Measurements from ENCODE around the gene GOLGA6A.
"Not testable (repeated sequence)": the region's sequence is repeated elsewhere in the genome, so short reads cannot be mapped to it uniquely, and the experiment has no call there.

Gene GOLGA6A

GRCh38 chr15:74094567-74094966 is 12.2 kb upstream of the GOLGA6A start:
- not testable (repeated sequence) for H3K4me3 ChIP-seq (replicated peaks in 1 of 2; ENCODE audit: low read depth in 2 of 2, low read length in 2 of 2); DNase-seq (ENCODE audit: low read depth in 2 of 2)

- H3K4me3 ChIP-seq (replicated peaks in 1 of 2; ENCODE audit: low read depth in 2 of 2, low read length in 2 of 2); DNase-seq (ENCODE audit: low read depth in 2 of 2): not testable (repeated sequence)
Observed at GRCh38 chr15:74075781-74076180, 6.6 kb downstream of the GOLGA6A start.

GRCh38 chr15:74072614-74073337 is 9.6 kb downstream of the GOLGA6A start:
- not testable (repeated sequence) for H3K4me3 ChIP-seq (replicated peaks in 1 of 2; ENCODE audit: low read depth in 2 of 2, low read length in 2 of 2); DNase-seq (ENCODE audit: low read depth in 2 of 2)

GRCh38 chr15:74072132-74072531 is 10.2 kb downstream of the GOLGA6A start:
- H3K4me3 ChIP-seq (replicated peaks in 1 of 2; ENCODE audit: low read depth in 2 of 2, low read length in 2 of 2); DNase-seq (ENCODE audit: low read depth in 2 of 2): not testable (repeated sequence)

DNA sequence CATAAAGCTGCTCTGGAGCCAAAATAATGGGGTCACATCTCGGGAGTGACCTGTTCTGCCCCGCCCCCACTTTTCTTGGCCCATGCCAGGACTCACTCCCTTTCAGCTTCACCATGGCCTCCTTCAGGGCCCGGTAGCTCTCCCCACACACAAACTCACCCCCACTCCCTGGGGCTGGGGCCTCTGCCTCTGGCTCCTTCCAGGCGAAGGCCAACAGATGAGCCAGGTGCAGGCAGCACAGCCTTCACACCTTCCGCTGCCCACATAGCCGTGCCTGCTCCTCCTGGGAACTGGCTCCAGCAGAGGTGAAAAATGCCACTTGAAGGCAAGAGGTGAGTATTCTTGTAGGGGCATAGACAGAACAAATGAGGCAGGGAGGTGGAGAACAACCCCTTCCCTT is 10.7 kb downstream of the GOLGA6A start:
- not testable (repeated sequence) for H3K4me3 ChIP-seq (replicated peaks in 1 of 2; ENCODE audit: low read depth in 2 of 2, low read length in 2 of 2); DNase-seq (ENCODE audit: low read depth in 2 of 2)

DNA sequence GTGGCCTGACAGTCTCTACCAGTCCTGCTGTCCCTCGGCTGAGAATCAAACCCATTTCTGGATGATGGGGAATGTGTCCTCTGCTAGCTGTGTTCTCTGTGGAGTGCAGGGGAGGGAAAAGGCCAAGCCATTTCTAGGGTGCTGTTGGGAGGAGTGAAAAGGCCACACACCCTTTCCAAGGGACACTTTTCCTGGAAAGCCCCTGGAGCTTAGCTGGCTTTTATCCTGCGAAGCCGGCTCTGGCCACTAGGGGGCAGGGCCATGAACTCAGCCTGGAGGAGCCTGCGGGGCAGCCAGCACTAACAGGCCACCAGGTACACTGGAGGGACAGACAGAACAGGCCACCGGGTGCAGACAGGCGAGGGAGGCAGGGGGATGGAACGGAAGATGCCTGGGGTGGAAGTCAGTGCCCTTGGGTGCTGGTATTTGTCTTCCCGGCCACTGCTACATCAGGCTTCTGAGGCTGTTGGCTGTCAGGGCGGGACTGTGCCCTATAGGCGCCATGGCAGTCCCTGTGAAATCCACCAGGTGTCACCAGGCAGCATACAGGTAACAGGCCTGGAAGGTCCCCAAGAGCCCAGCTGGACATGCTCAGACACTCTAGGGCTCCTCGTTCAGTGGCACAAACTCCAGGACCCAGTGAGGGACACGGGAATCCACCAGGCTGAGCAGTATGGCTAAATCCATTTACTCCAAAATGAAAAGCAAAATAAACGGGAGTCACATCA is 16.5 kb downstream of the GOLGA6A start:
- TF ChIP-seq, protein P1, sequence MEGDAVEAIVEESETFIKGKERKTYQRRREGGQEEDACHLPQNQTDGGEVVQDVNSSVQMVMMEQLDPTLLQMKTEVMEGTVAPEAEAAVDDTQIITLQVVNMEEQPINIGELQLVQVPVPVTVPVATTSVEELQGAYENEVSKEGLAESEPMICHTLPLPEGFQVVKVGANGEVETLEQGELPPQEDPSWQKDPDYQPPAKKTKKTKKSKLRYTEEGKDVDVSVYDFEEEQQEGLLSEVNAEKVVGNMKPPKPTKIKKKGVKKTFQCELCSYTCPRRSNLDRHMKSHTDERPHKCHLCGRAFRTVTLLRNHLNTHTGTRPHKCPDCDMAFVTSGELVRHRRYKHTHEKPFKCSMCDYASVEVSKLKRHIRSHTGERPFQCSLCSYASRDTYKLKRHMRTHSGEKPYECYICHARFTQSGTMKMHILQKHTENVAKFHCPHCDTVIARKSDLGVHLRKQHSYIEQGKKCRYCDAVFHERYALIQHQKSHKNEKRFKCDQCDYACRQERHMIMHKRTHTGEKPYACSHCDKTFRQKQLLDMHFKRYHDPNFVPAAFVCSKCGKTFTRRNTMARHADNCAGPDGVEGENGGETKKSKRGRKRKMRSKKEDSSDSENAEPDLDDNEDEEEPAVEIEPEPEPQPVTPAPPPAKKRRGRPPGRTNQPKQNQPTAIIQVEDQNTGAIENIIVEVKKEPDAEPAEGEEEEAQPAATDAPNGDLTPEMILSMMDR (IDR thresholded peaks at IDR 0.05; ENCODE audit: low read depth, low read length): peak; percentile 17
- not testable (repeated sequence) for DNase-seq (ENCODE audit: low read depth in 2 of 2); H3K4me3 ChIP-seq (replicated peaks in 1 of 2; ENCODE audit: low read depth in 2 of 2, low read length in 2 of 2)

DNA sequence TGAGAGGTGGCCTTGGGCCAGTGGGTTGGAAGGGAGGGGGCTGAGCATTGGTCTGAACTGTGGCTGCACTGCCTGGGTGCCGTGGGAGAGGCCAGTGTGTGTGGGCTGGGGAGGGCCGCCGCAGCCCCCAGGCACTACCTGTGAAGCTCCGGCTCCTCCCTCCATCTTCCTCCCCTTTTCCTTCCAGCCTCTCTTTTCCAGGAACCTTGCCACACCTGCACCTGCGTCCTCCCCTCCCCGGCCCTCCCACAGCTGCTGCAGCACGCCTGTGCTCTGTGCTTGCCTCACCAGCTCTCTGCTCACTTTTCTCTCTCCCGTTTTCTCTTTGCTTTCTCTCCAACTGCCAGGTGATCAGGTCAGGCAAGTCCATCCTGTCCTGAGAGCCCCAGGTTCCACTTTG is 17.5 kb downstream of the GOLGA6A start:
- DNase-seq (ENCODE audit: low read depth in 2 of 2); H3K4me3 ChIP-seq (replicated peaks in 1 of 2; ENCODE audit: low read depth in 2 of 2, low read length in 2 of 2): not testable (repeated sequence)

DNA sequence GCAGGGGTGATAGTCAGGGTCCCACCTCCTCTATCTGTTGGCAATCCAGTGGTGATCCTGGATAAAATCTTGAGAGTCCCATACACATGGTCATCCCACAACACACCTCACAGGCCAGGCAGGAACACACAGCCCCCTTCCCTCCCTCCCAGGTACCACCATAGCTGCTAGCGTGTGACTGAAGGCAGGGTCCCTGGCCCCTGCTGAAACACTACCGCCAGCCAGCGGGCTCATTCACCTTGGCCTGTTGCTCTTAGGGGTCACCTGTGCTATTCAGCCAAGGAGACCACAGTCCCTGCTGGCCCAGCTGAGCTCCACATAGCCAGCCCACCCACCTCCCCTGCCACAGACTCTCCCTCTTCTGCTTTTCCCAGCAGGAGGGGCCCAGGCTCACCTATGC is 18.2 kb downstream of the GOLGA6A start:
- DNase-seq (ENCODE audit: low read depth in 2 of 2); H3K4me3 ChIP-seq (replicated peaks in 1 of 2; ENCODE audit: low read depth in 2 of 2, low read length in 2 of 2): not testable (repeated sequence)

- DNase-seq (ENCODE audit: low read depth in 2 of 2); H3K4me3 ChIP-seq (replicated peaks in 1 of 2; ENCODE audit: low read depth in 2 of 2, low read length in 2 of 2): not testable (repeated sequence)
Observed at GRCh38 chr15:74063425-74064146, 18.8 kb downstream of the GOLGA6A start.

DNA sequence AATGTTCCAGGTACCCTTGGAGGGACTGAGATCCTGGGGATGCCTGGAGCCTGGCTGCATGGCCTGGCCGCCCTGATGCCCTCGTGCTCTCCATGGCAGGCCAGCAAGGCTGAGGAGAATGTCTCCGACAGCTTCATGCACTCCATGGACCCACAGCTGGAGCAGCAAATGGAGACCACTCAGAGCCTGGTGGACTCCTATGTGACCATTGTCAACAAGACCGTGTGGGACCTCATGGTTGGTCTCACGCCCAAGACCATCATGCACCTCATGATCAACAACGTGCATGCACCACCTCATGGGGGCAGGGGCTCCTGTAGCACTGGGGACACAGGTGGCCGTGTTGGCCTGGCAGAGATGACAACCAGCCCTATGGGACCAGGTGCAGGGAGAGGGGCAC is 19.7 kb downstream of the GOLGA6A start:
- TF ChIP-seq, protein P1 (IDR thresholded peaks at IDR 0.05; ENCODE audit: low read depth, low read length): no peak
- H3K4me3 ChIP-seq (replicated peaks in 1 of 2; ENCODE audit: low read depth in 2 of 2, low read length in 2 of 2): no peak overlapping the region
- DNase-seq (ENCODE audit: low read depth in 2 of 2): no peak

GRCh38 chr15:74062236-74062635 is 20.1 kb downstream of the GOLGA6A start:
- no peak overlapping the region for H3K4me3 ChIP-seq (replicated peaks in 1 of 2; ENCODE audit: low read depth in 2 of 2, low read length in 2 of 2)
- DNase-seq (ENCODE audit: low read depth in 2 of 2): no peak
- TF ChIP-seq, protein P1 (IDR thresholded peaks at IDR 0.05; ENCODE audit: low read depth, low read length): no peak

Measured in cardiac fibroblast (primary cell).